GM19395 (cell line): ENCODE measurements around the gene F11R.
"Not testable (repeated sequence)": the region's sequence is repeated elsewhere in the genome, so short reads cannot be mapped to it uniquely, and the experiment has no call there.

ENCODE experiments used
- ATAC-seq: cut with Tn5 transposase; IDR thresholded peaks from one replicate; pipeline ENCODE4 v1.9.1; 2021; ENCODE audit warnings: mild to moderate bottlenecking, moderate library complexity; ENCODE audit not compliant: unreplicated experiment

The F11R gene

DNA sequence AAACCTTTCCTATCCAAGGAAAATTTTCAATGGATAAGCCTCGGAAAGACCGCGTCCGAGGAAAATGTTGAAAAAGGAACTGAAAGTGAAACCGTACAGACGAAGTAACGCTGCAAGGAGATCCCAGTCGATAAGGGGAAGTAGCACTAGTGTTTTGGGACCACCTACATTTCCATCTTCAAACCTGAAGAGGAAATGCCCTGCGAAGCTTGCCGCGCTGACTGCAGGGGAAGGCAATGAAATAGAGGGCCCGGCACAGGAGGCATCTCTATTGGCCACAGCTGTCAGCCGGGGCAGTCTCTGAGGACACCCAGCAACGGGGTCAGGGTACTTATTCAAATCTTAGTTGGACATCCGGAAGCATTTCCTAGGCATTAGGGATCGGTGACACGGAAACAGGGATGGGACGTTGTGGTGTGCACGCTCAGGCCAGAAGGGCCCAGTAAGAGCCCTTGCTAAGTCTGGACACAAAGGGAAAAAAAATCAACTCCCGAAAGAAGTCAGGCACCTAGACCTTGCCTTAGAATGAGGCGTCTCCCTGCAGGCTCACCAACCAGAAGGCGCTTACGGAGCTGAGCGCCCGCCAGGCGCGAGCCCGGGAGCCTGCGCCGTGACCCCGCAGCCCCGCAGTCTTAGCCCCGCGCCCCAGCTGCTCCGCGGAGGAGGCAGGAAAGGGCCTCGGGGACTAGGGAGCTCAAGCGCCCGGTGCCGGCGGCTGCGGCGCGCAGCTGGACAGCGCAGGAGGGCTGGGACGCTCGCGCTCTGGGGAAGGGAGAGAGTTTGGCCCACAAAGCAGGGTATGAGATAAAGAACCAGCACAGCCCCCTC, 24.2 kb upstream of the F11R start:
- ATAC-seq = peak; percentile 50

DNA sequence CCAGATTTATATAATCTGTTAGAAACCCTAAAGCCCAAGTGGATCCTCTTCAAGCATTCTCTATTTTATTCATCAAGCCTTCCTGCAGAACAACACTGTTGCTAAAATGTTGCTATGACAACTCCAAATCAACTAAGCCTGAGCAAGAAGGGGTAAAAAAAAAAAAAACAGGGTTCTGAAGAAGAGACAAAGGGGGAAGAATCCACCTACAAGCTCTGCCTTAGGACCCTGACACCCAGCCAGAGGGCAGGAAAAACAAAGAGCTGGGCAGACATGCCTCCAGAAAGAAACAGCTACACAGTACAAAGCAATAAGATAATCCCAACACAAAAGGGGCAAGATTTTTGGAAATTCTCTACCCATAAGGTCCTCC, 23.6 kb upstream of the F11R start:
- no peak for ATAC-seq

DNA sequence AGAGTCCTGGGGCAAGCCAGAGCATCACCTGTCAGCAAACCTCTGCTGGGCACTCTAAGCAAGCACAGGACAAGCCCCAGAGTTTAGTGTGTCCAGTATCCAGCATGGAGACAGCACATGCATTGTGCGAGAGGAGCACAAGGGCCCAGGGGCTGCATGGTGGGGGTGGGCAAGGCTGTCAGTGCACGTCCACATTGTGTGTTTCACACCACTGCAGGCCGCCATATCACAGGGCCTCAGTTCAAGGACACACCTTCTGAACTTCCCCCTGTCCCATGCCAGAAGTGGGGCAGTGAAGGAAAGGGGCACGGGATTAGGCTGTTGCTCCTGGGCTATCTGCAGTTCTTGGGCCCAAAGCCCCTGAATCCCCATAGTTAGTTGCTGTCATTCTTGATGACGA, 18.6 kb upstream of the F11R start:
- no peak for ATAC-seq

DNA sequence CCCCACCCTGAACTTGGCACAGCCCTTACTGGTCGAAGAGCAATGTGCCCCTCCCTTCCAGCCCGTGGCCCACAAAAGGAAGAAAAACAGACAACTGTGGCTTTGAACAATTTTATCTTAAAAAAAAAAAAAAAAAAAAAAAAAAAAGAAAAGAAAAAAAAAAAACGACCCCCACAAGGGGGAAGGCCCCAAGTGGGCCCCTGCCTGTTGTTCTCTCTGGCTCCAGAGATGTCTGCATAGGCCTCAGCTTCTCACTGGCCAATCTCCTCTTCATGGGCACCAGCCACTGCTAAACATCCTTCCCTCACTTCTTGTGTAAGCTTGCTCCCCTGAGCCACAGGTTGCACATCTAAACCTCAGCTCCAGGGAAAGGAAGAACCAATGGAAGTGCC, 18.2 kb upstream of the F11R start:
- no peak for ATAC-seq

DNA sequence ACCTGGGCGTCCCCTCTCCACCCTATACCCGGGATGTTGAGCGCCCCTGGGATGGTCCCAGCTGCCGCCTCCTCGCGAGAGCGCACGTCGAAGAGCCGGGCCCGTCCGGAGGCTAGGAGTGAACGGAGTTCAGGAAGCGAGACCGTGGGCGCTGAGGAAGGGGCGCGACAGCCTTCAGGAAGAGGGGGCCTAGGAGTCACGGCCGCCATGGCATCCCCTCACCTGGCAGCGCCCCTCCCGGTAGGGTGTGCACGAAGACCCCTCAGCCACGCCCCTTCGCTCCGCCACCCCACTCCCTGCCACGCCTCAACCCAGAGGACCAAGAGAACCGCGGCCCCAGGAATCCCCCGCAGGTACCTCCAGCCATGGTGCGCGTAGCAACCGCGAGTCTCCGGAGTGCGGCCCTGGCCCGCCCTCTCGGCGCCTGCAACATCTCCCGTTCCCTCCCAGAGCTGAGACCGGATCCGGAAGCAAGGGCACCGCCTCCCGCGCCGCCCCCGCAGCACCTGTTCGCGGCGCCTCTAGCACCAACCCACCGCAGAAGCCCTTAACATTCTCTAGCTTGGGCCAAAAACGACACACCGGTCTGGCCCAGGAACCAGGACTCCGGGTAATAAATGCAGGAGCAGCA, 17.7 kb upstream of the F11R start, which contains the start of gene TSTD1:
TSS of gene TSTD1 (minus strand) at position 442 of the 631 bp plus-strand sequence. CDS start at position 367, 75 bp downstream.
- ATAC-seq = peak; percentile 79

DNA sequence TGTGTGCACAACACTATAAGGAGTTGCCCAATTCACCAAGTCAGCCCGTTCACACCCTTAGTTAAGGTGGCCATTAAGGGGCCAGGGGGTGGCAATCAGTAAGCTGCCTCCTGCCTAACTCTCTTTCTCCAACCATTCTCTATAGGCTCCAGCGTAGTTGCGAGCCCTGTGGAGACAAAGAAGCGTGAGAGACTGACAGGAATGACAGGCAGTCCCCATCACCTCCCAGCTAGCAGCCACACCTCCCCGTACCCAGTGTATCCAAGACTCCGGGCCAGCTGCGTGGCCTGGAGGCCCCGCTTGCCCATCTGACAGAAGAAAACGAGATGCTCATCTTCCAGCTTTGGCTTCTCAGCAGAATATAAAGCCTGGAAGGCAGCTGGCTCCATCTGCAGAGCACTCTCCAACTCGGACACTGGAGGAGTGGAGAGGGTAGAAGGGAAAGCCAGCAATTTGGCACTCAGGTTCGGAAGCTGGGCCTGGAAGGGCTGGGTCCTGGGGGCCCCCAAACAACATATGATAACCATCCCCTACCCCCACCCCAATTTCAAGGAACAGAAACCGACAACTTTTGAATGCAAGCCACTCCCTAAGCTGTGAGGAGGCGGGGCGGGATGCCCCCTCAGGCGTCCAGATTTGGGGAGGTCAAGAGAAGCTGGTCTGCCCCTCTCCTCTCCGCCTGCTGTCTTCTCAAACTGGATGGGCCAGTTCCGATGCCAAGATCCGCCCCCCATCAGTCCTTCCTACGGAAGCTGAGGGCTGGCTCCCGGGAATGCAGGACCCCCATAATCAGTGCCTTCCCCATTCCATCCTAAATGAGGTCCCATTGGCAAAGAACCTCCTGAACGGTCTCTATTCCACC, 16.9 kb upstream of the F11R start:
- no peak for ATAC-seq

DNA sequence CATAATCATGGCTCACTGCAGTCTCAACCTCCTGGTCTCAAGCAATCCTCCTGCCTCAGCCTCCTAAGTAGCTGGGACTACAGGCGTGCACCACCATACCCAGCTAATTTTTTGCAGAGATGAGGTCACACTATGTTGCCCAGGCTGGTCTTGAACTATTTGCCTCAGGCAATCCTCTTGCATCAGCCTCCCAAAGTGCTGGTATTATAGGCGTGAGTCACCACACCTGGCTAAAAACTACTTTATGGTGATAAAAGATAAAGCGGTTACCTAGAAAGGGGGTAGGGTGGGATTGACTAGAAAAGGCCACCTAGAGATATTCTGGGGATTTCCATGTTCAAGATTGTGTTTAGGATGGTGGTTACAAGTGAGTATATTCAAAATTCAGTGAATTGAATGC, 12.8 kb upstream of the F11R start:
- no peak for ATAC-seq

DNA sequence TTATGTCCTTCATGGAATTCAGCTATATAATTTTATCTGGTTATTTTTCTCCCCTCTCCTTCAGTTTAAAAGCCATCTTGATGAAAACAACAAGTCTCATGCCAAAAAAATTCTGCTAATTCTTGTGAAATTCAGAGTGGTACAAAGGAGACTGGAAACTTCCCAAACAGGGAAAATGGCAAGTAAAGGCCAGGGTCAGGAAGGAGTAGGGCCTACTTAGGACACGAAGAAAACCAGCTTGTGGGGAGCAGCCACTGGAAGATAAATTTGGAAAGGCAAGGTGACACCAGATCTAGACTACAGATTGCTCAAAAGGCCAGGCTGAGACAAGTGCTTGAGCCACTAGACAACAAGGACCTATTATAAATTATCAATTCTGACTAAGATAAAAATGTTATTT, 11.5 kb upstream of the F11R start:
- ATAC-seq = no peak

DNA sequence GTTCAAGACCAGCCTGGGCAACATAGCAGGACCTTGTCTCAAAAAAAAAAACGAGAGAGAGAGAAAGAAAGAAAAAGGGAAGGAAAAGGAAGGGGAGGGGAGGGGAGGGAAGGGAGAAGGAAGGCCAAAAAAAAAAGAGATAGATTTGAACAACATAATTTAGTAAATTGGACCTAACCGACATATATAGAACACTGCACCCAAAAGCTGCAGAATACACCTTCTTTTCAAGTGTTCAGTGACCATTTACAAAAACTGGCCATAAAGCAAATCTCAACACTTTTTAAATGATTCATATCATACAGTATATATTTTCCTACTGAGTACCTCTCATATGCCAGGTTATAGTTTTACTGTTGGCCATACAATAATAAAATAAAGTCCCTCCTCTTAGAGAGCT, 10.9 kb upstream of the F11R start:
- no peak for ATAC-seq

DNA sequence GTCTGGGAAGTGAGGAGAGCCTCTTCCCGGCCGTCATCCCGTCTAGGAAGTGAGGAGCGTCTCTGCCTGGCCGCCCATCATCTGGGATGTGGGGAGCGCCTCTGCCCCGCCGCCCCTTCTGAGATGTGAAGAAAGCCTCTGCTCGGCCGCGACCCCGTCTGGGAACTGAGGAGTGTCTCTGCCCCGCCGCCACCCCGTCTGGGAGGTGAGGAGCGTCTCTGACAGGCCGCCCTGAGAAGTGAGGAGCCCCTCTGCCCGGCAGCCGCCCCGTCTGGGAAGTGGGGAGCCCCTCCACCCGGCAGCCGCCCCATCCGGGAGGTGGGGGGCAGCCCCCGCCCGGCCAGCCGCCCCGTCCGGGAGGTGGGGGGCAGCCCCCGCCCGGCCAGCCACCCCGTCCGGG, 8.5 kb upstream of the F11R start:
- not testable (repeated sequence) for ATAC-seq

DNA sequence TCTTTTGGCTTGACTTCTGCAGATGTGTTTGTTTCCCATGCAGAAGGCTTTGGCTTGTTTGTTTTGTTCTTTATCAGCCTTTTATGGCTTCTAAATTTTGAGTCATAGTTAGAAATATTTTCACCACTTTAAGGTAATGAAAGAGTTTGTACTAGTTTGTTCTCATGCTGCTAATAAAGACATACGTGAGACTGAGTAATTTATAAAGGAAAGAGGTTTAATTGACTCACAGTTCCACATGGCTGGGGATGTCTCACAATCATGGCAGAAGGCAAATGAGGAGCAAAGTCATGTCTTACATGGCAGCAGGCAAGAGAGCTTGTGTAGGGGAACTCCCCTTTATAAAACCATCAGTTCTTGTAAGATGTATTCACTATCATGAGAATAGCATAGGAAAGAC, 6.0 kb upstream of the F11R start:
- not testable (repeated sequence) for ATAC-seq

DNA sequence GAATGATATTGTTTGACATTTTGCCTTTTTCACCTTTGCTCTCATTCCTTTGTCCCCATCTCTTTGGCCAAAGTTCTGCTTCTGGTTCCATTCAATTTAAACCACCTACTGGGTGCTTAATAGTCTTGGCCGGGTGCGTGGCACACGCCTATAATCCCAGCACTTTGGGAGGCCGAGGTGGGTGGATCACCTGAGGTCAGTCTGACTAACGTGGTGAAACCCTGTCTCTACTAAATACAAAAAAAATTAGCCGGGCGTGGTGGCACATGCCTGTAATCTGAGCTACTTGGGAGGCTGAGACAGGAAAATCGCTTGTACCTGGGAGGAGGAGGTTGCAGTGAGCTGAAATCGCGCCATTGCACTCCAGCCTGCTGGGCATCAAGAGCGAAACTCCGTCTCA, 1.5 kb upstream of the F11R start:
- not testable (repeated sequence) for ATAC-seq

DNA sequence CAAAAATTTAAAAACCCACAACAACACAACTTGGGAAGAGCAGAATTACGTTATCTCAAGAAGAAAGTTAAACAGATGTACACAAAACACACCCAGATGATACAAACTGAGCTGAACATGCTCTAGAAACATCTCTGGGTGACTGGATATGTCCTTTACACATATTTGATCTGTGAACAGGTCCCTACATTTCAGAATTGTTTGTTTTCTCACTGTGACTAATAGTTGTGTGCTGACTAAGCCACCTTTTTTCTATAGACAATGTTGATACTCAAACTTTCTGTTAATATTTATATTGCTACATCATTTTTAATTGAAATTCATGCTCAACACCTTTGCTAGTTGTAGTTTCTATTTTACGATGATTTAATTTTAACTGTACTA, 1.0 kb upstream of the F11R start:
- no peak for ATAC-seq

DNA sequence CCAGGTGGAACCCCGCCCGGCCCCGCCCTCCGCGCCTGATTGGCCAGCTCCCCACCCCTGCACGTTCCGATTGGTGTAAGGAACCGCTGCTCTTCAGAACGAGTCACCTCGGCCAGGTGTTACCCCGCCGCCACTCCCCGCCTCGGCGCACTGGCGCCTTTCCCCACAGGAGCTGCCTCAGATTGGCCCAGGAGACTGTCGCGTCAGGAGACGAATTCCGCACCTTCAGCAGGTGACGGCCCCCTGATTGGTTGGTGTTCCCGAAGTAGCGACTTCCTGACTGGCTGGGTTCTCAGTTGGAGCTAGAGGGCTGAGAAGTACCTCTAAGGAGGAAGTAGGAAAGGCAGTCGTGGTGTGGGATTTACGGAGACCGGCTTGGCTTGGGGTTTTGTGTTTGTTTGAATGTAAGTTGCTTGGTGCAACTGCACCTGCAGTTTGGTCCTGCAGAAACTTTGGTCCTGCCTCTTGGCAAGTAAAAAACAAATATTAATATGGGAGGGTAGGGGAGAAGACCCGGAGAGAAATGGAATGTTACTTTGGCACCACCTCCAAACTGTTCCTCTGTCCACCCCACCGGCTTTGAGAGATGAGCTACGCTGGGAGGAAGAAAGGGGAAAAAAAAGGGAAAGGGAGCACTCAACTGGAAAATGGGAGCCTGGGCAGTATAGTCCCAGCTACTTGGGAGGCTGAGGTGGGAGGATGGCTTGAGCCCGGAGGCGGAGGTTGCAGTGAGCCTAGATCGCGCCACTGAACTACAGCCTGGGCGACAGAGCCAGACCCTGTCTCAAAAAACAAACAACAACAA, 415 bp upstream of the F11R start:
- ATAC-seq = peak; percentile 88

DNA sequence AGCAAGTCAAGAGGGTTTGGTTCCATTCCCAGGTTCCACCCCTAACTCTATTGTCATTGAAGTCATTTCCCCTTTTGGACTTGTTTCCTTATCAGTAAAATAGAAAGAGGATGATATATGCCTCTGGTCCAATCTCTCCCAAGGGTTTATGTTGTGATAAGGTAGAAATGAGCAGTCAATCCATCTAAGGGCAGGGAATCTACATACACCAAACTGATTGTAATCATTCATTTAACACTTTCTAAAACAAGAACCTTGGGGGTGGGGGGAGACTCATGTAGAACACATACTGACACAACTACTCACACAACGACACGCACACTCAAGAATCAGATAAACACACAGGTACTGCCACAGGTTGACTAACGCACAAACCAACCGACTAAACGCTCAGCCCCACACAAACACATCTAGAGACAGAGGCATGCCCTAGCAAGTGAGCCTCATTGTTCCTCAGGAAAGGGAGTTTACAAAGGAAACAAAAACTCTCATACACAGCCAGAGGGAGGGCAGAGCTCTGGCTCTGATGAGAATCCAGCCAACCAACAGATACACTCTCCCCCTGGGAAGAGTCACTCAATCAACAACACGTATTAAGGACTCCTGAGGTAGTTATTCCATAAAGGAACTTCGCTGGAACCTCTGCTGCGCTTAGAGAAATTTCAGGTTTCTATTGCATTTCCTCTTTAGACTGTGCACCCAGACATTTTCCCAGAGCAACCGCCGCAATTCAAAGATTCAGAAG, 1.0 kb downstream of the F11R start:
- peak; percentile 13 for ATAC-seq

DNA sequence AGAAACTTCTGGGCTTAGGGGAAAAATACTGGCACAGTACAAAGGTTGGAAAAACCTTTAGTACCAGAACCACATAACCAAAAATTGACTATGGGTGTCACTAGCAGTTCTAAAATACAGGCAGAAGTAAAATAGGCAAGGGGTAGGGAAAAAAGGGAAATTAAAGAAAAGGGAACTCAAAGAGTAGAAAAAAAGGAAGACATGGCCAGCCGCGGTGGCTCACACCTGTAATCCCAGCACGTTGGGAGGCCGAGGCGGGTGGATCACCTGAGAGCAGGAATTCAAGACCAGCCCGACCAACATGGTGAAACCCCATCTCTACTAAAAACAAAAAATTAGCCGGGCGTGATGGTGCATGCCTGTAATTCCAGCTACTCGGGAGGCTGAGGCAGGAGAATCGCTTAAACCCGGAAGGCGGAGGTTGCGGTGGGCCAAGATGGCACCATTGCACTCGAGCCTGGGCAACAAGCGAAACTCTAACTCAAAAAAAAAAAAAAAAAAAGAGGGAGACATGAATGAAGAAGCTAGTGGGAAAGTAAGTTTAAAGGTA, 1.8 kb downstream of the F11R start:
- ATAC-seq = not testable (repeated sequence)

DNA sequence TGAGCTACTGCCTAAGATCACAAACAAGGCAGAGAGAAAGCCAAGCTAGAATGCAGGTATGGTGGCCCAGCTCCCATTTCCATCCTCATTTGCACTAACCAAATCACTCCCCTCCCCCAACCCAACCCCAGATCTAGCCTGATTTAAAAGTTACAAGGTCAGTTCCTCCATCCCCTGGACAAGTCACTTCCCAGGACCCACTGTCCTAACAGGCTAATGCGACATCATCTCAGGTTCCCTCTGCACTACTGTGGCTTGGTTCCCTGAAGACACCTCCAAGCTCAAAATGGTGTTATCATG, 2.4 kb downstream of the F11R start:
- no peak for ATAC-seq

DNA sequence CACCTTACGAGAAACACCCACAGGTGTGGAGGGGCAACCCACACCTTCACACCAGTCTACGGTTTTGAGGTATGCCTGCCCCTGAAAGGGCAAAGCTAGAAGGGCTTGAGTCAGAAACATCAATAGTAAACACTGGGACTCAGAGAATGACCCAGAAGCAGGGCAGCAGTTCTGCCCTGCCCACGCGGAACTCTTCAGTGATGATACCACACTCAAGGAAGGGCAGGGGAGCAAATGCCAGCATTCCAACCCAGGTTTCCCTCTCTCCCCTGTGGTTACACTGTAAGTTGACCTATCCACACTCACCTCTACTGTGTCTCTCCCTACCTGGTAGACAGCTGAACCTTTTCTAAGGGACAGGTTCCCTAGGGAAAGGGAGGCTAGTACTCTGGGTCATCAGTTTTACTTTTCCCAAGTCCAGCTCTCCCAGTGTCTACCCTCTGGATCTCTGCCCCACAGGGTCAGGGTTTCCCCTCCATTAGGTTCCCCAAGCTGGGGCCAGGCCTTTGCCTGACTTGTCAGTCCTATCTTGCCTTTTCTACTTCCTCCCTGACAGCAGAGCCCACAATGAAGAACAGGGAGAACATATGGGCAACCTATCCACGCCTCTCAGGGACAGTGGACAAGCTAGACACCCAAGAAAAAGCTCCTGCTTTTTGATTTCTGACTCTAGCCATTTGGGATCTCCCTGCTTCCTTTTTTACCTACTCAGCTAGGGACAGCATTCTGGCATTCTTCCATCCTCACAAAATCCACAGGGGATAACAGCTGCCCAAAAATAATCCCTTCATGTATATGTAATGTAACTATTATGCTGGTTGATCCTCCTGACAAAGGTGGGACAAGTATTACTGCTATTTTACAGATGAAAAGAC, 3.0 kb downstream of the F11R start:
- no peak for ATAC-seq

DNA sequence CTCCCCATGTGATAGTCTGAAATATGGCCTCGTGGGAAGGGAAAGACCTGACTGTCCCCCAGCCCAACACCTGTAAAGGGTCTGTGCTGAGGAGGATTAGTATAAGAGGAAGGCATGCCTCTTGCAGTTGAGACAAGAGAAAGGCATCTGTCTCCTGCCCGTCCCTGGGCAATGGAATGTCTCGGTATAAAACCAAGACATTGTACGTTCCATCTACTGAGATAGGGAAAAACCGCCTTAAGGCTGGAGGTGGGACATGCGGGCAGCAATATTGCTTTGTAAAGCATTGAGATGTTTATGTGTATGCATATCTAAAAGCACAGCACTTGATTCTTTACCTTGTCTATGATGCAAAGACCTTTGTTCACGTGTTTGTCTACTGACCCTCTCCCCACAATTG, 3.8 kb downstream of the F11R start:
- not testable (repeated sequence) for ATAC-seq
